Psoas muscle (tissue), 8 donors: ENCODE results near the gene OR5T3. TPM values are rescaled to one million over a fixed set of nuclear protein-coding genes. Genes with fewer than 3 reads are reported as not detected.

Source experiments
- ATAC-seq, 4 donors: fragments of 200-7000 bp; cut with Tn5 transposase; one replicate each; pipeline ENCODE4 v1.9.1; 2020; ENCODE audit warnings: moderate library complexity in 3 of 4, mild to moderate bottlenecking in 2 of 4
- DNase-seq, 2 donors: peaks; one replicate each; pipeline ENCODE4 v3.0.0-alpha.2; 2020
- H3K27ac ChIP-seq: fragments of 200-600 bp; one replicate; pipeline ENCODE4 v1.8.0; 2022
- H3K27me3 ChIP-seq, 3 donors: fragments of 200-600 bp in 1 of 3; one replicate each; pipeline versions ENCODE4 v1.6.1 to v1.8.0; 2013 to 2022; ENCODE audit warnings: low read length in 2 of 3, mild to moderate bottlenecking in 2 of 3, moderate library complexity in 1 of 3; ENCODE audit not compliant: insufficient read depth in 3 of 3
- H3K36me3 ChIP-seq, 2 donors: fragments of 200-600 bp in 1 of 2; one replicate each; pipeline versions ENCODE4 v1.6.1 to v1.8.0; 2013 to 2022; ENCODE audit warnings: low read depth in 1 of 2, mild to moderate bottlenecking in 1 of 2, moderate library complexity in 1 of 2; ENCODE audit not compliant: insufficient read depth in 1 of 2
- H3K4me1 ChIP-seq: fragments of 200-600 bp; one replicate; pipeline ENCODE4 v1.8.0; 2022
- H3K4me3 ChIP-seq: fragments of 200-600 bp; one replicate; pipeline ENCODE4 v1.8.0; 2022; ENCODE audit warnings: mild to moderate bottlenecking
- H3K9me3 ChIP-seq: fragments of 200-600 bp; one replicate; pipeline ENCODE4 v1.8.0; 2022
- CTCF ChIP-seq: fragments of 200-600 bp; IDR thresholded peaks from one replicate; pipeline ENCODE4 v1.8.0; 2022; ENCODE audit warnings: antibody characterized with exemption
- WGBS, 3 donors: extraction: QIAGEN DNeasy Blood & Tissue Kit; methylation state at CpG; one replicate each; pipeline versions ENCODE4 v1.1.6 to v1.1.7; 2013; 5-methylcytosine and 5-hydroxymethylcytosine counted together
- intact Hi-C, 2 donors: fragments of 100-400 bp; cut with DNase I; formaldehyde crosslinking; loops; one replicate each; pipeline versions ENCODE4 v1.11.0 to v1.14.2; 2022
- polyA plus RNA-seq, 3 donors: library from polyadenylated mRNA; stranded (reverse); fragments of 200-250 nt; gene quantifications; one replicate each; pipeline ENCODE4 v1.2.3, GENCODE V29; 2013
- total RNA-seq, 4 donors: library from RNA; stranded (reverse); fragmentation: NEBNext Ultra II Directional in 2 of 4; extraction: Animal tissue kit (Norgen Biotek cat#: 25700) in 2 of 4; gene quantifications; one replicate each; pipeline versions ENCODE4 v1.2.1 to v1.2.4, GENCODE V29; 2021 to 2023
- donor health status: healthy with polysubstance abuse.
- donor health status: DM: no; HTN: no; CAD: no; lungs with moderate emphysema.
- donor health status: Bipolar disorder and iron deficiency.
- donor health status: healthy.
- donor health status: DM: yes; HTN: yes; CAD: no.
- donor health status: DM: no; HTN: no; CAD: no.
- donor health status: DM: no; HTN: no; CAD: no.
- donor health status: DM: yes; HTN: yes; CAD: no.

Gene OR5T3
- total and polyA plus RNA-seq, 7 donors, result not detected

- Histone ChIP-seq H3K27me3 (no peaks in the 10 kb centered on the region), H3K4me1 (no peaks in the 10 kb centered on the region), H3K36me3 (no peaks in the 10 kb centered on the region), H3K9me3 (peaks cover 6% of the 10 kb centered on the region), H3K27ac (no peak overlapping the region), H3K4me3 (no peak overlapping the region)
- TF ChIP-seq CTCF, result no peak
- ATAC-seq, result no peak
- DNase-seq, result no peak
- intact Hi-C loops, result no loop called here
- WGBS, 3 donors, result 62 to 65% (median 63%) methylated on average over 3 of the region's 3 CpGs
Observed at GRCh38 chr11:56271092-56271491, 19.0 kb downstream of the OR5T3 start.

DNA sequence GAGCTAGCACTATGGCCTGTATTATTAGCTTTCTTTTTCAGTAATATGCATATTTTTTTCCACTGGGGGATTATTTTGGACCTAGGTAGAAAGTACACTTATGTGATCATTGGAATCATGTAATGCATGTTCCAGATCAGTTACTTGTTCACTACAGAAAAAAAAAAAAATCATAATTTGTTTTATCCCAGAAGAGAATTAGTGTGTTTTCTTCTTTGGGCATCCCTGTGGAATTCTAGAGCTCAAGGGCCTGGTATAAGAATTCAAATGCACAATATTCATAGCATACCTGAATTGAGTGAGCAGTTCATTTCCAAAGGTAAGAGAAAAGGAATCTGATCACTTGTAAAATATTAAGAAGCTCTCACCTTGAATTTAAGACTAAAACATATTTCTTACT, 21.8 kb downstream of the OR5T3 start, which contains the start of gene OR5T1:
OR5T1 (plus strand) TSS at position 301 of the 400 bp plus-strand sequence. CDS start 1,485 bp downstream, outside the sequence.
- intact Hi-C loops, result no loop called here
- Histone ChIP-seq H3K4me3 (no peak within 1 kb of the TSS), H3K36me3 (no peaks in the 10 kb centered on the region), H3K4me1 (no peaks in the 10 kb centered on the region), H3K9me3 (peaks cover 6% of the 10 kb centered on the region), H3K27me3 (no peaks in the 10 kb centered on the region), H3K27ac (no peak within 1 kb of the TSS)
- TF ChIP-seq CTCF, result no peak
- ATAC-seq, result no peak
- no peak for DNase-seq

GRCh38 chr11:56292154-56292553, 40.1 kb downstream of the OR5T3 start, which contains the start of gene OR8H1:
Gene OR8H1 (minus strand): TSS chr11:56292254. CDS start chr11:56291062, 1,192 bp downstream.
- ATAC-seq, result no peak
- Histone ChIP-seq H3K27me3 (no peaks in the 10 kb centered on the region), H3K9me3 (no peaks in the 10 kb centered on the region), H3K4me1 (no peaks in the 10 kb centered on the region), H3K4me3 (no peak within 1 kb of the TSS), H3K27ac (no peak within 1 kb of the TSS), H3K36me3 (no peaks in the 10 kb centered on the region)
- no peak for TF ChIP-seq CTCF
- intact Hi-C loops, result no loop called here
- DNase-seq, result no peak
- whole genome bisulfite sequencing, 3 donors, result 56 to 71% (median 61%) methylated on average over 2 of the region's 2 CpGs

DNA sequence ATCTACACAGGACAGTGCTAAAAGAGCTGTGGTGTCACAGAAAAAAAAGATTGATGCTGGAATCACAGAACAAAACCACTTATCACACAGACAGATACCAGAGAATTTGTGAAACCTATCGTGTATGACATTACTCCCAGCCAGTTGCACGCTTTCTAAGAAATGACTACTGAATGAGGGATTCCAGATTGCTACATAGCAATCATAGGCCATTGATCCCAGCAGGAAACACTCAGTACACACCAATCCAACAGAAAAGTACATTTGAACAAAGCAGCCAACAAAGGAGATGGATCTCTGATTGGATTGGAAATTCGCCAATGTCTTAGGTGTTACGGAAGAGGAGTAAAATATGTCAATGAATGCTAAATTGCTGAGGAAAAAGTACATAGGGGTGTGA, 44.8 kb downstream of the OR5T3 start:
- DNase-seq, result no peak
- H3K9me3 ChIP-seq, result no peaks in the 10 kb centered on the region
- H3K4me1 ChIP-seq, result no peaks in the 10 kb centered on the region
- no peaks in the 10 kb centered on the region for H3K27me3 ChIP-seq
- no peak for TF ChIP-seq CTCF
- intact Hi-C loops, result no loop called here
- no peak for ATAC-seq
- no peak overlapping the region for H3K27ac ChIP-seq
- no peaks in the 10 kb centered on the region for H3K36me3 ChIP-seq
- 82 to 84% (median 84%) methylated on average over 4 of the region's 4 CpGs for whole genome bisulfite sequencing, 3 donors
- H3K4me3 ChIP-seq, result no peak overlapping the region

Other genes with a start within 250 kb of the OR5T3 start
- gene OR5AS1, start 224.6 kb upstream of the OR5T3 start, total RNA-seq, result not detected
- under 1 TPM in 1 of 3 donors, not detected in 2; 0.01 TPM for gene OR5AS1, start 224.6 kb upstream of the OR5T3 start, polyA plus RNA-seq
- not detected for gene OR8I2, start 158.9 kb upstream of the OR5T3 start, total RNA-seq
- gene OR8I2, start 158.9 kb upstream of the OR5T3 start, polyA plus RNA-seq, result not detected
- not detected for gene OR8H2, start 148.6 kb upstream of the OR5T3 start, total RNA-seq
- gene OR8H2, start 148.6 kb upstream of the OR5T3 start, polyA plus RNA-seq, result not detected
- not detected for gene OR8H3, start 129.9 kb upstream of the OR5T3 start, total RNA-seq
- gene OR8H3, start 129.9 kb upstream of the OR5T3 start, polyA plus RNA-seq, result not detected
- not detected for gene OR8J3, start 112.1 kb upstream of the OR5T3 start, total RNA-seq
- gene OR8J3, start 112.1 kb upstream of the OR5T3 start, polyA plus RNA-seq, result not detected
- gene OR8K5, start 91.9 kb upstream of the OR5T3 start, total RNA-seq, result not detected
- gene OR8K5, start 91.9 kb upstream of the OR5T3 start, polyA plus RNA-seq, result not detected
- not detected for gene OR5J2, start 75.6 kb upstream of the OR5T3 start, total RNA-seq
- gene OR5J2, start 75.6 kb upstream of the OR5T3 start, polyA plus RNA-seq, result not detected
- gene OR5T2, start 18.0 kb upstream of the OR5T3 start, total RNA-seq, result not detected
- gene OR5T2, start 18.0 kb upstream of the OR5T3 start, polyA plus RNA-seq, result not detected
- not detected for gene OR5T1, start 21.9 kb downstream of the OR5T3 start, total RNA-seq
- gene OR5T1, start 21.9 kb downstream of the OR5T3 start, polyA plus RNA-seq, result not detected
- not detected for gene OR8H1, start 40.0 kb downstream of the OR5T3 start, total RNA-seq
- not detected for gene OR8H1, start 40.0 kb downstream of the OR5T3 start, polyA plus RNA-seq
- gene OR8K3, start 62.9 kb downstream of the OR5T3 start, total RNA-seq, result not detected
- gene OR8K3, start 62.9 kb downstream of the OR5T3 start, polyA plus RNA-seq, result not detected
- not detected for gene OR8K1, start 93.8 kb downstream of the OR5T3 start, total RNA-seq
- not detected for gene OR8K1, start 93.8 kb downstream of the OR5T3 start, polyA plus RNA-seq
- gene OR8J1, start 102.0 kb downstream of the OR5T3 start, total RNA-seq, result not detected
- not detected for gene OR8J1, start 102.0 kb downstream of the OR5T3 start, polyA plus RNA-seq
- not detected for gene OR8U1, start 123.4 kb downstream of the OR5T3 start, total RNA-seq
- gene OR8U1, start 123.4 kb downstream of the OR5T3 start, polyA plus RNA-seq, result not detected
- not detected for gene OR5AL1, start 160.4 kb downstream of the OR5T3 start, total RNA-seq
- not detected for gene OR5AL1, start 160.4 kb downstream of the OR5T3 start, polyA plus RNA-seq
- gene OR5M3, start 221.1 kb downstream of the OR5T3 start, total RNA-seq, result not detected
- not detected for gene OR5M3, start 221.1 kb downstream of the OR5T3 start, polyA plus RNA-seq
- gene OR5M8, start 239.1 kb downstream of the OR5T3 start, total RNA-seq, result not detected
- gene OR5M8, start 239.1 kb downstream of the OR5T3 start, polyA plus RNA-seq, result not detected